GM19025 (cell line): ENCODE results near the gene AHRR.
"Not testable (repeated sequence)": the region's sequence is repeated elsewhere in the genome, so short reads cannot be mapped to it uniquely, and the experiment has no call there.

Experiments used
- ATAC-seq: cut with Tn5 transposase; IDR thresholded peaks from one replicate; pipeline ENCODE4 v1.9.1; 2021; ENCODE audit warnings: mild to moderate bottlenecking, low read depth, moderate library complexity; ENCODE audit not compliant: unreplicated experiment

The AHRR gene

GRCh38 chr5:479566-480319 is 158.2 kb downstream of the AHRR start:
- ATAC-seq: no peak

DNA sequence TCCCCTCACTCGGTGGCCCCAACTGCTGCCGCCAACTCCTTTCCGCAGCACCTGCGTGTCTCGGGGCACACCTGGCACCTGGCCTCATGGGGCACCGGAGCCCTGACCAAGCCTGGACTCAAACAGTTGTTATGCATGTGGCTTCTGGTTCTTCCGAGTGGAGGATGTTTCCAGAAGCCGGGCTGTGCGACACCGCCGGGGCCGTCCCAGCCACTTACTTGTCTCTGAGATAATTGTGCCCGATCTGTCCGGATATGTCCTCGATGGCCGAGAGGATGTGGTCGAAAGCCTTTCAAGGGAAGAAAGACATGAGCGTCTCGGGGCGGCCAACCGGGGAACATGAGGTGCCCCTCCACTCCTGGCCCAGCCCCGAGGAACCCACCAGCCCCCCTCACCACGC is 159.8 kb downstream of the AHRR start:
- no peak for ATAC-seq

- ATAC-seq: no peak
Observed at GRCh38 chr5:482021-482420, 160.5 kb downstream of the AHRR start.

DNA sequence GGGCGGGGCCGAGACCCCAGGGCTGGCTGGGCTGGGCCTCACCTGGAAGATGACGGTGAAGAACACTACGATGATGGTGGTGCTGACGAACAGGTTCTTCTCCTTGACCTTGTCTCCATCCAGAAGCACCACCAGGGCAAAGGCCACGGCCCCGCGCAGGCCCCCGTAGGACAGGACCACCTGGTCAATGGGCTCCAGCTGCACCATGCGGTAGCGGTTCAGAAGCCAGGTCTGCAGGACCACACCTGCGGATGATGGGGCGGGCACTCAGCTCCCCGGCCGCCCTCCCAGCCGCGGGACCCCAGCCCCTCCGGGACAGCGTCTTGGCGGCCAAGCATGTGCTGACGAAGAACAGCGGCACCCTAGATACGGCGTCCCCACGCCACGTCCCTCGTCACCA is 161.0 kb downstream of the AHRR start:
- no peak for ATAC-seq

DNA sequence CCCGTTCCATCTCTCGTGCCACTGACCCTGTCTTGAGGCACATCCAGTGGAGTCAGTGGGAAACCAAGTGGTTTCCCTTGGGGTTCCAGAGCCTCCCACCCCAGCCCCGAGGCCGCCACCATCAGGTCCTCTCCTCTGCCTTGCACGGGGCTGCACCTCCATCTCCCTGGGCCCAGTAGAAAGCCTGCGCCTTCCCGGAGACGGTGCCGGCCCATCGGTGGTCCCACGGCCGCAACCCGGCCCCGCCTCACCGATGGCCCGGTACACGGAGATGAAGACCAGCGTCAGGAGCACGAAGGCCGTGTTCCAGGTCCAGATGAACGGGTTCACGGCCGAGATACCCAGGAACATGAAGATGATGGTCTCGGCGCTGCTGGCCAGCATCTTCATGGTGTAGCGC is 161.5 kb downstream of the AHRR start:
- ATAC-seq: no peak

DNA sequence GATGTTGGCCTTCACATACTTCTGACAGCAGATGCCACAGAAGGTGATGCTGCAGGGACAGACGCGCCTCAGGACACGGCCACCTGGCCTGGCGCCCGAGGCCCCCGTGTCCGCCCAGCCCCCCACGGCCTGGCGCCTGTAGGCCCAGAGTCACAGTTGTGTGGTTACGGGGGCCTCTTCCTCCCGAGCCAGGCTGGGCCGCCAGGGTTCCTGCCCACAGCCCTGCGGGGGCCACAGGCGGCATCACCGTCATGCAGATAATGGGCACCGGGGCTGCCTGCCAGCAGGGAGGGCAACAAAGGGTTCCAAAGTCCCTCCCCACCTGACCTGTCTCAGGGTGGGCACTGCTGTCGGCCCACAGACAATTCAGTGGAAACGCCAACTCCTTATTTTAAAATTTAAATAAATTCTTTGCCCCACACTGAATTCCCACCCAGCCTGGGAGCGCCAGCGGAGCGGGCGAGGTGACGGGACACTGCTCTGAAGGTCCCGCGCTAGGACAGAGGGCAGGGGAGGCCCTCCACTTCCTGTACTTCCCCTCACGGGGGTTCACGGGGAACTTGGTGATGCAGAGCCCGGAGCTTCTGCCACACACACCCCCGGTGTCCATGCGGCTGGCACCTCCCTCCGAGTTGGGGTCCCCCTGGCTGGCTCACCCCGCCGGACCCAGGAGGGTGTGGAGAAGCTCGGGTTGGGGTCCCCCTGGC is 162.1 kb downstream of the AHRR start:
- no peak for ATAC-seq

- no peak for ATAC-seq
Observed at GRCh38 chr5:484556-484955, 163.0 kb downstream of the AHRR start.

DNA sequence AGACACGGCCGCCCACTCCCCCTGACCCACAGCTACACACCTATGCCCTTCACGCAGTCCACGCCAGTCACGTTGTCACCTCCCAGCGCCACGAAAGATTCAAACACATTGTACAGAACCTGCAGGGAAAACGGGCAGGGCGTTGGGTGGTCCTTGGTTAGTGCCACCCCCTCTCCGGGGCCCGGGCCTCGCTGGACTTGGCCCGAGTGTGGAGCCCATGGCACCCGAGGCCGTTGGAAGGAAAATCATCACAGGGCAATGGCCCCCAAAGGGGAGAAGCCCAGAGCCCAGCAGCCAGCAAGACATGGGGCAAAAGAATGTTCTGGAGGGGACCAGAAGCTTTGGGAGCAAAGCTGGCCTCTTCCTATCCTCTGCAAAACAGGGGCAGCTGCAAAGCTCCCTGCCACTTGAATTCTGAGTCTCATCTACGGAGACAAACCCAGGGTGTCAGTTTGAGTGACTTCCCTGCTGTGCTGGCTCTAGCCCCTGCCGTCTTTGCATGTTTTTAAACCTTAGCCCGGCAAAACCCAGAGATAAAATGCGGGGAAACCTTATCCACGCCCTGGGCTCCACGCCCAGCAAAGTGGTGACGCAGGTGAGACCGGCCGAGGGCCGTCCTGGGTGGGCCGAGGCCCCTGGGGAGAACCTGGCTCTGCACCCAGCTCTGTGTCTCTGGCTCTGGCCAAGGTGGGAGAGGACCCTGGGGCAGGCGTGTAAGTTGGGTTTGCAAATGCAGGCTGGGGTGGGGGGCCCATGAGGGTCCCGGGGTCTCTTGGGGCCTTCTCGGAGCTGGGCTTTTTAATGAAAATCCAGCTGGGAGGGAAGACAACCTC is 163.8 kb downstream of the AHRR start:
- no peak for ATAC-seq

- ATAC-seq: no peak
Observed at GRCh38 chr5:485946-486491, 164.5 kb downstream of the AHRR start.

DNA sequence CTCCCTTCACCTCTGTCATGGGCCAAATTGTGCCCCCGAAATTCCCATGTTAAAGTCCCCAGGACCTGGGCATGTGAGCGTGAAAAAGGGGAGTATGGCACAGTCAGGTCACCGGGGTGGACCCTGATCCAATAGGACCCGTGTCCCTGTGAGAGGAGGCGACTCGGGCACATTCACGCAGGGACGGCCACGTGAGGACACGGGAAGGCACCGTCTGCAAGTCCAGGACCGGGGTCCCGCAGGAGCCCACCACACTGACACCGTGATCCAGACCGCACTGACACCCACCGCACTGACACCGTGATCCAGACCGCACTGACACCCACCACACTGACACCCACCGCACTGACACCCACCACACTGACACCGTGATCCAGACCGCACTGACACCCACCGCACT is 165.1 kb downstream of the AHRR start:
- ATAC-seq: not testable (repeated sequence)
